ENCODE measurements around the gene SLC7A7. TPM values are rescaled to one million over a fixed set of nuclear protein-coding genes. Genes with fewer than 3 reads are reported as not detected.
A peak's percentile ranks its signal among the peaks of the same experiment; 100 is the strongest.
"Not testable (repeated sequence)": the region's sequence is repeated elsewhere in the genome, so short reads cannot be mapped to it uniquely, and the experiment has no call there.

SLC7A7 gene
- polyA plus RNA-seq: 660 TPM
- long read RNA-seq, donor 1, transcript SLC7A7-204 (10 exons, 2,447 nt): major isoform, 66 of 171 reads
- long read RNA-seq, donor 1, partial matches to known transcripts: 104 of 171 reads
- long read RNA-seq, donor 1, other reads (novel, unspliced or antisense): 0 of 171 reads
- long read RNA-seq, donor 2, transcript SLC7A7-214 (4 exons, 834 nt): minor isoform, 5 of 772 reads
- long read RNA-seq, donor 2, transcript SLC7A7-204 (10 exons, 2,447 nt): major isoform, 128 of 772 reads
- long read RNA-seq, donor 2, partial matches to known transcripts: 572 of 772 reads
- long read RNA-seq, donor 2, other reads (novel, unspliced or antisense): 63 of 772 reads
- long read RNA-seq, donor 3: 0 reads
- long read RNA-seq, donor 4, transcript SLC7A7-204 (10 exons, 2,447 nt): major isoform, 12 of 13 reads
- long read RNA-seq, donor 4, partial matches to known transcripts: 0 of 13 reads
- long read RNA-seq, donor 4, other reads (novel, unspliced or antisense): 0 of 13 reads
- long read RNA-seq, donor 5, transcript SLC7A7-204 (10 exons, 2,447 nt): major isoform, 29 of 60 reads
- long read RNA-seq, donor 5, partial matches to known transcripts: 30 of 60 reads
- long read RNA-seq, donor 5, other reads (novel, unspliced or antisense): 0 of 60 reads
- long read RNA-seq, donor 6, transcript SLC7A7-204 (10 exons, 2,447 nt): major isoform, 134 of 269 reads
- long read RNA-seq, donor 6, partial matches to known transcripts: 118 of 269 reads
- long read RNA-seq, donor 6, other reads (novel, unspliced or antisense): 13 of 269 reads
- long read RNA-seq, donor 7, transcript SLC7A7-204 (10 exons, 2,447 nt): major isoform, 9 of 18 reads
- long read RNA-seq, donor 7, partial matches to known transcripts: 7 of 18 reads
- long read RNA-seq, donor 7, other reads (novel, unspliced or antisense): 0 of 18 reads
- long read RNA-seq, donor 8, transcript SLC7A7-204 (10 exons, 2,447 nt): major isoform, 113 of 587 reads
- long read RNA-seq, donor 8, transcript SLC7A7-214 (4 exons, 834 nt): minor isoform, 11 of 587 reads
- long read RNA-seq, donor 8, partial matches to known transcripts: 367 of 587 reads
- long read RNA-seq, donor 8, other reads (novel, unspliced or antisense): 93 of 587 reads
- long read RNA-seq, donor 9, transcript SLC7A7-204 (10 exons, 2,447 nt): major isoform, 112 of 407 reads
- long read RNA-seq, donor 9, partial matches to known transcripts: 266 of 407 reads
- long read RNA-seq, donor 9, other reads (novel, unspliced or antisense): 25 of 407 reads
- long read RNA-seq, donor 10, transcript SLC7A7-204 (10 exons, 2,447 nt): major isoform, 152 of 575 reads
- long read RNA-seq, donor 10, partial matches to known transcripts: 343 of 575 reads
- long read RNA-seq, donor 10, other reads (novel, unspliced or antisense): 74 of 575 reads
- long read RNA-seq, donor 11, transcript SLC7A7-204 (10 exons, 2,447 nt): major isoform, 74 of 295 reads
- long read RNA-seq, donor 11, partial matches to known transcripts: 150 of 295 reads
- long read RNA-seq, donor 11, other reads (novel, unspliced or antisense): 70 of 295 reads

- peak within 1 kb of the TSS; percentile 66 for H3K4me3 ChIP-seq (ENCODE audit: low read length)
- no peaks in the 10 kb centered on the region for H3K9me3 ChIP-seq (ENCODE audit: control insufficient read depth, low read depth, low read length)
- H3K4me1 ChIP-seq (ENCODE audit: control insufficient read depth, insufficient read depth, low read length): peaks cover 38% of the 10 kb centered on the region
- 20% methylated on average over 1 of the region's 10 CpGs for WGBS (ENCODE audit: insufficient coverage, low lambda C conversion rate)
- H3K27me3 ChIP-seq (ENCODE audit: control insufficient read depth, insufficient read depth, low read length): no peaks in the 10 kb centered on the region
- H3K36me3 ChIP-seq (ENCODE audit: control insufficient read depth, insufficient read depth, low read length): peaks cover 5% of the 10 kb centered on the region
- DNase-seq: peak; percentile 93 to 97
- peak within 1 kb of the TSS; percentile 92 for H3K27ac ChIP-seq (ENCODE audit: low read length)
Observed at GRCh38 chr14:22814941-22815713, at the start of gene SLC7A7. SLC7A7 (minus strand) TSS chr14:22815435; CDS start chr14:22813398, 2,037 bp downstream.

DNA sequence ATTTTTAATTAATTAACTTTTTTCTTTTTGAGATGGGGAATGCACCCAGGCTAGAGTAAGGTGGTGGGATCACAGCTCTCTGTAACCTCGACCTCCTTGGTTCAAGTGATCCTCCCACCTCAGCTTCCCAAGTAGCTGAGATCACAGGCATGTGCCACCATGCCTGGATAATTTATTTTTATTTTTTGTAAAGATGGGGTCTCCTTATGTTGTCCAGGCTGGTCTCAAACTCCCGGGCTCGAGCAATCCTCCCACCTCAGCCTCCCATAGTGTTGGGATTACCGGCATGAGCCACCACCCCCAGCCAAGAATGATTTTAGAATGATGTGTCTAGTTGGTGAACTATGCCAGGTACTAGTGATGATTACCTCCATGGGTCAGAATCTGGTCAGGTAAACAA lies 49.7 kb upstream of the SLC7A7 start:
- Histone ChIP-seq H3K4me3 (ENCODE audit: low read length) (no peak overlapping the region), H3K27me3 (ENCODE audit: control insufficient read depth, insufficient read depth, low read length) (no peaks in the 10 kb centered on the region), H3K27ac (ENCODE audit: low read length) (no peak overlapping the region), H3K4me1 (ENCODE audit: control insufficient read depth, insufficient read depth, low read length) (no peaks in the 10 kb centered on the region), H3K36me3 (ENCODE audit: control insufficient read depth, insufficient read depth, low read length) (no peaks in the 10 kb centered on the region), H3K9me3 (ENCODE audit: control insufficient read depth, low read depth, low read length) (no peaks in the 10 kb centered on the region)
- WGBS (ENCODE audit: insufficient coverage, low lambda C conversion rate): no CpG with 5 or more reads among the region's 4 CpGs
- no peak for DNase-seq

- no peaks in the 10 kb centered on the region for H3K27me3 ChIP-seq (ENCODE audit: control insufficient read depth, insufficient read depth, low read length)
- no peak for DNase-seq
- no peaks in the 10 kb centered on the region for H3K36me3 ChIP-seq (ENCODE audit: control insufficient read depth, insufficient read depth, low read length)
- no peak overlapping the region for H3K27ac ChIP-seq (ENCODE audit: low read length)
- H3K4me3 ChIP-seq (ENCODE audit: low read length): no peak overlapping the region
- H3K4me1 ChIP-seq (ENCODE audit: control insufficient read depth, insufficient read depth, low read length): no peaks in the 10 kb centered on the region
- peaks cover 2% of the 10 kb centered on the region for H3K9me3 ChIP-seq (ENCODE audit: control insufficient read depth, low read depth, low read length)
Observed at GRCh38 chr14:22861651-22862050, 46.4 kb upstream of the SLC7A7 start.

DNA sequence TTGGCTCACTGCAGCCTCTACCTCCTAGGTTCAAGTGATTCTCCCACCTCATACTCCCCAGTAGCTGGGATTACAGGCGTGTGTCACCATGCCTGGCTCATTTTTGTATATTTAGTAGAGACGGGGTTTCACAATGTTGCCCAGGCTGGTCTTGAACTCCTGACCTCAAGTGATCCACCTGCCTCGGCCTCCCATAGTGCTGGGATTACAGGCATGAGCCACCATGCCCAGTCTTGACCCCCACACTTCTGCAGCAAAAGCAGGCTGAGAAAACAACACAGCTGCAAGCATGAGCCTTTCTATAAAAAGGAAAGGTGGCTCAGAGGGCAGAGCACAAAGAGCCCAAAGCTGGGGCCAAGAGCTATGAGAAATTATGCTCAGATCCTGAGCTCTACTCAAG lies 45.1 kb upstream of the SLC7A7 start:
- not testable (repeated sequence) for H3K4me3 ChIP-seq (ENCODE audit: low read length); H3K4me1 ChIP-seq (ENCODE audit: control insufficient read depth, insufficient read depth, low read length); H3K27ac ChIP-seq (ENCODE audit: low read length); H3K36me3 ChIP-seq (ENCODE audit: control insufficient read depth, insufficient read depth, low read length); H3K9me3 ChIP-seq (ENCODE audit: control insufficient read depth, low read depth, low read length); DNase-seq; H3K27me3 ChIP-seq (ENCODE audit: control insufficient read depth, insufficient read depth, low read length)
- no CpG with 5 or more reads among the region's 3 CpGs for WGBS (ENCODE audit: insufficient coverage, low lambda C conversion rate)

DNA sequence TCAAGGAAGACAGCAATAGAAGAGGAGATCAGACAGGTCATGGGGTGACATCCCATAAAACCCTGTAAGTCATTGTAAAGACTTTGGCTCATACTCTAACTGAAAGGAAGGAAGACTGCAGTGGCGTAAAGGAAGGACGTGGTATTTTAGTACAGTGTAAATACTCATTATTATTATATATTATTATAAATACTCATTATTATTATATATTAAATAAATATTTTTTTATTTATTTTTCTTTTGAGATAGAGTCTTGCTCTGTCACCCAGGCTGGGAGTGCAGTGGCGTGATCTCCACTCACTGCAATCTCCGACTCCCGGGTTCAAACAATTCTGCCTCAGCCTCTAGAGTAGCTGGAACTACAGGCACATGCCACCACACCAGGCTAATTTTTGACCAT lies 41.2 kb upstream of the SLC7A7 start:
- H3K4me3 ChIP-seq (ENCODE audit: low read length): no peak overlapping the region
- no peak overlapping the region for H3K27ac ChIP-seq (ENCODE audit: low read length)
- no CpG with 5 or more reads among the region's 5 CpGs for WGBS (ENCODE audit: insufficient coverage, low lambda C conversion rate)
- no peak for DNase-seq
- H3K9me3 ChIP-seq (ENCODE audit: control insufficient read depth, low read depth, low read length): peaks cover 2% of the 10 kb centered on the region
- H3K4me1 ChIP-seq (ENCODE audit: control insufficient read depth, insufficient read depth, low read length): peaks cover 29% of the 10 kb centered on the region
- no peaks in the 10 kb centered on the region for H3K27me3 ChIP-seq (ENCODE audit: control insufficient read depth, insufficient read depth, low read length)
- no peaks in the 10 kb centered on the region for H3K36me3 ChIP-seq (ENCODE audit: control insufficient read depth, insufficient read depth, low read length)

GRCh38 chr14:22854963-22855724 lies 39.9 kb upstream of the SLC7A7 start:
- Histone ChIP-seq H3K36me3 (ENCODE audit: control insufficient read depth, insufficient read depth, low read length) (no peaks in the 10 kb centered on the region), H3K27me3 (ENCODE audit: control insufficient read depth, insufficient read depth, low read length) (no peaks in the 10 kb centered on the region), H3K4me3 (ENCODE audit: low read length) (no peak overlapping the region), H3K9me3 (ENCODE audit: control insufficient read depth, low read depth, low read length) (peaks cover 2% of the 10 kb centered on the region), H3K4me1 (ENCODE audit: control insufficient read depth, insufficient read depth, low read length) (peaks cover 39% of the 10 kb centered on the region), H3K27ac (ENCODE audit: low read length) (peak overlapping the region; percentile 86)
- WGBS (ENCODE audit: insufficient coverage, low lambda C conversion rate): no CpG with 5 or more reads among the region's 8 CpGs
- peak; percentile 75 to 84 for DNase-seq

DNA sequence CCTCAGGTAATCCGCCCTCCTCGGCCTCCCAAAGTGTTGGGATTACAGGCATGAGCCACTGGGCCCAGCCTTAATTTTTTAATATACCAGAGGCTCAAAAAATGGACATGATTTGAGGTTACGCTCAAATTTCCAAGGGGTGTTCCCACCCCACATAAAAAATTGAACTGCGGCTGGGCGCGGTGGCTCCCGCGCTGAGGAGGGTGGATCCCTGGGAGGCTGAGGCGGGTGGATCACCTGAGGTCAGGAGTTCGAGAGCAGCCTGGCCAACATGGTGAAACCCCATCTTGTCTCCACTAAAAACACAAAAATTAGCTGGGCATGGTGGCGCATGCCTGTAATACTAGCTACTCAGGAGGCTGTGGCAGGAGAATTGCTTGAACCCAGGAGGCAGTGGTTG lies 39.1 kb upstream of the SLC7A7 start:
- not testable (repeated sequence) for H3K9me3 ChIP-seq (ENCODE audit: control insufficient read depth, low read depth, low read length); H3K4me3 ChIP-seq (ENCODE audit: low read length); H3K36me3 ChIP-seq (ENCODE audit: control insufficient read depth, insufficient read depth, low read length); DNase-seq; H3K27me3 ChIP-seq (ENCODE audit: control insufficient read depth, insufficient read depth, low read length)
- no CpG with 5 or more reads among the region's 11 CpGs for WGBS (ENCODE audit: insufficient coverage, low lambda C conversion rate)
- peak overlapping the region; percentile 86 for H3K27ac ChIP-seq (ENCODE audit: low read length)
- peaks cover 44% of the 10 kb centered on the region for H3K4me1 ChIP-seq (ENCODE audit: control insufficient read depth, insufficient read depth, low read length)

DNA sequence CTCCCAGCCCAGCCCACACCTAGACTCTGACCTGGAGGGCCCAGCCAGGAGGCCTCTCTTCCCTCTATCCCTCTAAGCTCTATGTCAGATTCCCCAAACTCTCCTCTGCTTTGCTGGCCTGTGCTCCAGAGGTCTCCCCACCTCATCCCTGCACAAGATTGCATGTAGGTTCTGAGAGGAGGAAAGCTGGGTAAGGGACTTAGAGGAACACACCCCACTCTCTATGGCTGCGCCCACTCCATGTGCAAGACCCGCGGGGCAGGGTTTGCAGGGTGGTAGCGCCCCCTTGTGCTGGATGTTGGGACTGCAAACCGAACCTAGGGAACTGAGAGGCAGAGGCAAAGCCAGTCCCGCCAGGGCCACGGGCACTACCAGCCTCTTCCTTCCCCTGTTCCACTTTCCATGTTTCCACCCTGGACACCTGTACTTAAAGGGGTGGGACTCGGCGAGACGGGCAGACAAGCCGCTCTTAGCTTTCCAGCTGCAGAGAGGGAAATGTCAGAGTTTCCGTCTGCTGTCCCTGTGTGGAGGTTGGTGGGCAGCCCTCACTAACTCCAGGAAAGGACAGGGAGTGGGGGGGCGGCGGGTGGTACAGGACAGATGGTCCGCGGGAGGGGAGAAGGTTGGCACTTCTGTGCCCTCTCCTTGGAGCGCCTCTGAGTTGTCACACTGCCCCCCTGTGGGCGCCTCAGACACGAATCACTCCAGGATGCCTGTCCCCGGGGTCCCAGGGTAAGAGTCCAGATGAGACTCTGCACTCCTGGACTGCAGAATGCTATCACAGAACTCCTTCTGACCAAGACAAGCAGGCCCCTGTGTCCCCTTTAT lies 37.9 kb upstream of the SLC7A7 start:
- Histone ChIP-seq H3K9me3 (ENCODE audit: control insufficient read depth, low read depth, low read length) (peaks cover 2% of the 10 kb centered on the region), H3K27me3 (ENCODE audit: control insufficient read depth, insufficient read depth, low read length) (no peaks in the 10 kb centered on the region), H3K4me3 (ENCODE audit: low read length) (peak overlapping the region; percentile 48), H3K36me3 (ENCODE audit: control insufficient read depth, insufficient read depth, low read length) (no peaks in the 10 kb centered on the region), H3K4me1 (ENCODE audit: control insufficient read depth, insufficient read depth, low read length) (peaks cover 47% of the 10 kb centered on the region), H3K27ac (ENCODE audit: low read length) (peak overlapping the region; percentile 92)
- no CpG with 5 or more reads among the region's 20 CpGs for WGBS (ENCODE audit: insufficient coverage, low lambda C conversion rate)
- DNase-seq: peak; percentile 91 to 97
